DND-41 (cell line): ENCODE results near the gene FGF12.
A peak's percentile ranks its signal among the peaks of the same experiment; 100 is the strongest.

Source experiments
- ATAC-seq: fragments of 200-7000 bp; cut with Tn5 transposase; 3 replicates; pipeline ENCODE4 v1.9.1; 2021; ENCODE audit warnings: low read depth; ENCODE audit not compliant: insufficient read depth
- DNase-seq: peaks from one replicate; pipeline ENCODE4 v3.0.0-alpha.2; 2020
- H2AFZ ChIP-seq: 2 replicates; pipeline ENCODE4 v1.6.0; 2012; ENCODE audit warnings: low read depth, low read length
- H3K27ac ChIP-seq: 2 replicates; pipeline ENCODE4 v1.5.1; 2012; ENCODE audit warnings: low read length, inconsistent platforms
- H3K27me3 ChIP-seq: fragments of 200-600 bp; sonication (generic); 2 replicates; pipeline ENCODE4 v1.6.0; 2012; ENCODE audit warnings: low read length, mild to moderate bottlenecking, inconsistent platforms; ENCODE audit not compliant: insufficient read depth, poor library complexity
- H3K36me3 ChIP-seq: 2 replicates; pipeline ENCODE4 v1.5.1; 2012; ENCODE audit warnings: low read length, inconsistent platforms; ENCODE audit not compliant: insufficient read depth
- H3K4me1 ChIP-seq: 2 replicates; pipeline ENCODE4 v1.5.1; 2012; ENCODE audit warnings: mild to moderate bottlenecking, low read length; ENCODE audit not compliant: insufficient read depth
- H3K4me2 ChIP-seq: 2 replicates; pipeline ENCODE4 v1.6.0; 2012; ENCODE audit warnings: mild to moderate bottlenecking, moderate library complexity, low read length, inconsistent platforms; ENCODE audit not compliant: insufficient read depth
- H3K4me3 ChIP-seq, 2 experiments: fragments of 200-600 bp in 1 of 2; shearing (Covaris generic) in 1 of 2; 2 replicates each; pipeline ENCODE4 v1.5.1; 2012 to 2016; ENCODE audit warnings: inconsistent platforms in 2 of 2, low read length in 2 of 2, mild to moderate bottlenecking in 2 of 2, low read depth in 1 of 2, moderate library complexity in 1 of 2
- H3K79me2 ChIP-seq: 2 replicates; pipeline ENCODE4 v1.6.0; 2012; ENCODE audit warnings: low read length, inconsistent platforms; ENCODE audit not compliant: insufficient read depth
- H3K9ac ChIP-seq: 2 replicates; pipeline ENCODE4 v1.6.0; 2012; ENCODE audit warnings: low read depth, mild to moderate bottlenecking, inconsistent platforms, low read length, moderate library complexity
- H3K9me3 ChIP-seq: 2 replicates; pipeline ENCODE4 v1.5.1; 2012; ENCODE audit warnings: low read length, moderate library complexity, mild to moderate bottlenecking, inconsistent platforms; ENCODE audit not compliant: insufficient read depth, severe bottlenecking
- H4K20me1 ChIP-seq: 2 replicates; pipeline ENCODE4 v1.6.0; 2012; ENCODE audit warnings: low read length; ENCODE audit not compliant: insufficient read depth
- EZH2 ChIP-seq: IDR thresholded peaks from 3 replicates; pipeline ENCODE4 v1.6.1; 2012; ENCODE audit warnings: borderline replicate concordance, low read depth, mild to moderate bottlenecking, moderate library complexity, low read length, inconsistent platforms; ENCODE audit not compliant: severe bottlenecking
- TF ChIP-seq, protein P1 (sequence below): IDR thresholded peaks from 2 replicates; pipeline ENCODE4 v1.5.1; 2012; ENCODE audit warnings: borderline replicate concordance, low read length, moderate library complexity, mild to moderate bottlenecking; ENCODE audit not compliant: poor library complexity, severe bottlenecking; ENCODE audit errors: extremely low read depth

The FGF12 gene

GRCh38 chr3:192570821-192571791 lies 156.2 kb downstream of the FGF12 start:
- no peak overlapping the region for H3K9ac ChIP-seq
- no peaks in the 10 kb centered on the region for H3K9me3 ChIP-seq
- H3K27me3 ChIP-seq: peaks cover 2% of the 10 kb centered on the region
- no peaks in the 10 kb centered on the region for H3K36me3 ChIP-seq
- no peak for DNase-seq
- TF ChIP-seq, protein P1, sequence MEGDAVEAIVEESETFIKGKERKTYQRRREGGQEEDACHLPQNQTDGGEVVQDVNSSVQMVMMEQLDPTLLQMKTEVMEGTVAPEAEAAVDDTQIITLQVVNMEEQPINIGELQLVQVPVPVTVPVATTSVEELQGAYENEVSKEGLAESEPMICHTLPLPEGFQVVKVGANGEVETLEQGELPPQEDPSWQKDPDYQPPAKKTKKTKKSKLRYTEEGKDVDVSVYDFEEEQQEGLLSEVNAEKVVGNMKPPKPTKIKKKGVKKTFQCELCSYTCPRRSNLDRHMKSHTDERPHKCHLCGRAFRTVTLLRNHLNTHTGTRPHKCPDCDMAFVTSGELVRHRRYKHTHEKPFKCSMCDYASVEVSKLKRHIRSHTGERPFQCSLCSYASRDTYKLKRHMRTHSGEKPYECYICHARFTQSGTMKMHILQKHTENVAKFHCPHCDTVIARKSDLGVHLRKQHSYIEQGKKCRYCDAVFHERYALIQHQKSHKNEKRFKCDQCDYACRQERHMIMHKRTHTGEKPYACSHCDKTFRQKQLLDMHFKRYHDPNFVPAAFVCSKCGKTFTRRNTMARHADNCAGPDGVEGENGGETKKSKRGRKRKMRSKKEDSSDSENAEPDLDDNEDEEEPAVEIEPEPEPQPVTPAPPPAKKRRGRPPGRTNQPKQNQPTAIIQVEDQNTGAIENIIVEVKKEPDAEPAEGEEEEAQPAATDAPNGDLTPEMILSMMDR: no peak
- TF ChIP-seq EZH2: no peak
- no peak overlapping the region for H3K27ac ChIP-seq
- H3K79me2 ChIP-seq: no peaks in the 10 kb centered on the region
- H3K4me3 ChIP-seq: no peak overlapping the region
- H2AFZ ChIP-seq: no peak overlapping the region
- no peak overlapping the region for H3K4me2 ChIP-seq
- no peak for ATAC-seq
- H3K4me1 ChIP-seq: no peaks in the 10 kb centered on the region
- no peaks in the 10 kb centered on the region for H4K20me1 ChIP-seq

- ATAC-seq (no peak), DNase-seq (no peak)
- Histone ChIP-seq H3K27me3 (peaks cover 2% of the 10 kb centered on the region), H3K4me1 (no peaks in the 10 kb centered on the region), H4K20me1 (no peaks in the 10 kb centered on the region), H3K9ac (no peak overlapping the region), H3K4me3 (no peak overlapping the region), H3K79me2 (no peaks in the 10 kb centered on the region), H2AFZ (no peak overlapping the region), H3K4me2 (no peak overlapping the region), H3K36me3 (no peaks in the 10 kb centered on the region), H3K9me3 (no peaks in the 10 kb centered on the region), H3K27ac (no peak overlapping the region)
- TF ChIP-seq, protein P1: no peak
- no peak for TF ChIP-seq EZH2
Observed at GRCh38 chr3:192570315-192570714, 157.0 kb downstream of the FGF12 start.

DNA sequence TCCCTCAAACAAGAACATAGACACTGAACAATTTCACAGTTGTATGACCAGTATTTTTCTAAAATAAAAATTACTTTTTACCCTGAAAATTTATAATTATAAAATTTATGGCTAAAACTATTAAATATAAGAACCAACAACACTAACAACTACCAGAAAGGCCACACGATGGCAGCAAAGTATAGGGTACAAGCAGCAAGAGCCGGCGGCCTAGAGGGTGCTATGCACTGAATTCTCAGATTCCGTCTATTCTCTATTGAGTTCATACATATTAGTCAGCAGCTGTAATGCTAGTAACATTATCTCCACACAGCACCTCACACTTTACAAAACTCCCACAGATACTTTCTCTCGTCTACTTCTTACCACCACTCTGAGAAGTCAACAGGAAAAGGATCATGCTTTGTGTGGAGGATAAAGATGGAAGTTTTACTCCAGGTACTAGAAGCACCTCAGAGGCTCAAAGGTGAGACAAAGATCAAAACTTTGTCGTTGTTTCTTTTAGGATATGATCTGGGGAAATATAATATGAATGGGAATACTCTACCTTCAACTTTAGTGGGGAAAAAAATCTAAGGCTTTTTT lies 160.5 kb downstream of the FGF12 start:
- Histone ChIP-seq H3K4me2 (no peak overlapping the region), H3K36me3 (no peaks in the 10 kb centered on the region), H4K20me1 (no peaks in the 10 kb centered on the region), H3K9ac (no peak overlapping the region), H3K27ac (no peak overlapping the region), H3K27me3 (peaks cover 5% of the 10 kb centered on the region), H3K4me3 (no peak overlapping the region), H3K4me1 (no peaks in the 10 kb centered on the region), H2AFZ (no peak overlapping the region), H3K79me2 (no peaks in the 10 kb centered on the region), H3K9me3 (no peaks in the 10 kb centered on the region)
- TF ChIP-seq, protein P1: peak; percentile 69
- no peak for TF ChIP-seq EZH2
- peak; percentile 86 for ATAC-seq
- peak; percentile 59 for DNase-seq
